Mucosa of gallbladder (tissue), 1 donor: Measurements from ENCODE around the gene FBXL17. TPM values are rescaled to one million over a fixed set of nuclear protein-coding genes. Genes with fewer than 3 reads are reported as not detected.

Source experiments
- DNase-seq: peaks from one replicate; pipeline ENCODE4 v3.0.0-alpha.2; 2020; ENCODE audit warnings: low spot score
- total RNA-seq: library from RNA; stranded (reverse); gene quantifications from one replicate; pipeline ENCODE4 v1.2.1, GENCODE V29; 2021
- donor health status: DM: no; HTN: no; CAD: no.

The FBXL17 gene
- total RNA-seq, 1 donor from 2014 or later, result 22.7 TPM

DNA sequence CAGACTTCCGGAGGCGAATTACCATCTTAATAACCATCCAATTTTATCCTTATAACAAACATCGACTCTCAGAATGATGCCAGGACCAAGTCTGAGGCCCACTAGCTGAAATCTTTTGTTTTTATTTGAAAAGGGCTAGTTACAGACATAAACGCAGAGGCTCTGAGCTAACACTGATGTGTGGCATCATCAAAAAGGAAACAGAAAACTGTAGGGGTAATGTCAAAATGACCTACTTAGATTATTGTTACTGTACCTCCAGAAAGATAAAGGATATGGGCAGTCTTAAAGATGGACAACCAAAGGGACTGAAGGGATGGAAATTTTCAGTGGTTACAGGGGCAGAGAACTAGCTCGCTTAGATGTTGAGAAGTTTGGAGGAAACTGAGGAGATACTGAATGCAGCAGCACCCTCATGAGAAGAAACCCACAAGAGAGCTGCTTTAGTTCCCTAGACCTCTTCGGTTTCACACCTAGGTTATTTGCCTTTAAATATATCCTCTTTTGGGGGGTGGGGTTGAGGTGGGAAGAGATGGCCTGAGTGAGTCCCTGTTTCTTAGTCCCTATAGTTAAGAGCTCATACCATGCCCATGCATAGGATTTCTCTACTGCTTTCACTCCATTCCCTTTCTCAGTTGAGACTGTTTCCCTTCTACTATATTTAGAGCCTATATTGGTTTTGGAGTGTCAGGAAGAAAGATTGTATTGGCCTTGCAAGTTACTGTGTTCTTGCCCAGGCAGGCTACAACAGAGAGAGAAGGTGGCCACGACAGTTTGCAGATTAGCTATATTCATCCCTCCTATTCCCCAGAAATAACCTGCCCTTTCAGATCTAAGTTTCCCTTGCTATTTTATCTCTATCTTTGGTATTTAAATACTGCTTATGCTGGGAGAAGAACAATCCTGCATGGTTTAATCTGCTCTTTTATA is 390.8 kb downstream of the FBXL17 start:
- no peak for DNase-seq

DNA sequence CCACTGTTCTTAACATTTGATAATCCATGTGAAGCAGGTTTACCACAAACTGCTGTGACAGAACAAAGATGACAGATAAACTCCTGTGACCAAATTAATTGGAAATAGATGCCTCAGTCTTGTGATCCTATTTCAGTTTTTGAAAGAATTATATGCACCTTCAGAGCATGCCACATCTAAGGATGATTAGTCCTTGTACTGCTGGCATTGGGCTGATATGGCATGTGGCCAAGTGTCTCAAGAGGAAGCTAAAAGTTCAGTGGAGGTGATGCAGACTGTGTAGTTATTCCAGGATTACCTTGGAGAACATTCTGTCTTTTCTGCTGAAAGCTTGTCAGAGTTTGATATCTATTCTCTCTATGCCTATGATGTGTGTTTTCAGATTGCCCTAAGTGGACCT is 396.8 kb downstream of the FBXL17 start:
- DNase-seq, result peak; percentile 26

DNA sequence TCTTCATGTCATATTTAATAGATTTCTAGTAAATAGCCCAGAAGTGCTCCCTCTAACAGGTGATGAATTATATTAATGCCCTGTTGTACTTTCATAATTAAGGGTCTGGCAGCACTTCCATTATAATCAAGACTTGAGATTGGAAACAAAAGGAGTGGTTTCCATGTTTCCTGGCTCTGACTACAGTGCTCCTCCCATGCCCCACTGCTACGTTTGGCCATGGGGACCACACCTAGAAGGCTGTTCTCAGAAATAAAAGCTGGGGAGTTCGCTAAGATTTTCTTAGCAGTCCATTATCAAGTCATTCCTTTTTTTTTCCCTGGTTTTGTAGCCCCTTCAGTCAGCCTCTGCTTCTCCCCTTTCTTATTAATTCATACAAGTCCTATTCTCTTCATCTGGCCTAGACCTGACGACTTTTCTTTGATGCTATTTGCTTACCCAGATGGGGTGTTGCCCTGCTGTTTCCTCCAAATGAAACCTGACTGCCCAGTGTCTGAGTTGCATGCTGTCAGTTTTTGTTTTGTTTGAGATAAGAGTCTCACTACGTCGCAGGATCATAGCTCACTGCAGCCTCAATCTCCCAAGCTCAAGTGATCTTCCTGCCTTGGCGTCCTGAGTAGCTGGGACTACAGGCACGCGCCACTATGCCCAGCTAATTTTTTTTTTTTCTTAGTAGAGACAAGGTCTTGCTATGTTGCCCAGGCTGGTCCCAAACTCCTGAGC is 399.0 kb downstream of the FBXL17 start:
- no peak for DNase-seq

DNA sequence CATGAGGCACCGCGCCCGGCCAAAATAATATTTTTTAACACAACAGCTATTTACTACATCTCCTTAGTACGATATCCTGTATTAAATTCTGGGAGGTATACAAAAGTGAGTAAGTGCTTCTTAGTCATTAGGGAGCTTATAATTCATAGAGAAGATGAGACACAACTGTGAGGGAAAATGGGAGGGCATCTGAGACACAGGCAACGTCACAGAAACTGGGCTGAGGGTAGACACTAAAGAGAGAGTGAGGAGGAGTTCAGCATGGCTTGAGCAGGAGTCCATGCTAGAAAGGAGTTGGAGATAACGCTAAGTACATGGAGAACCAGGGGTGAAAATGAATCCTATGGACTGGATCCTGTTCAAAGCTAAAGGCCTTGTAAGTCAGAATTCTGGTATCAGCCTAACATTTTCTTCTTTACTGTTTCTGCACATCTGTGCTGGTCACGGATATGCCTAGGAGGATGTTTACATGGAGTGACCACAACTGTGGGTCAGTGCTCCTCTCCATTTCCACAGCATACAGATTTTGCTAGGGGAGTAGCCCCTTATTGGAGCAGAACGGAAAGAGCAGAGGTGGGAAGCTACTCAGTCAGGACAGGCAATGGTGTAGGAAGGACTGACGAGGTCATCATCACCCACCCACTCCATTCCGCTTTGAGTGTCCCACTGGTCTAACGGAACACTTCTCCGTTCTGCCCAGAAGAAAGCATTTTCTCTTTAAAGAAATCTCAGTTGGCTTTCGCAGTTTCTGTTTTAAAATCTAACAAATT is 400.8 kb downstream of the FBXL17 start:
- no peak for DNase-seq

DNA sequence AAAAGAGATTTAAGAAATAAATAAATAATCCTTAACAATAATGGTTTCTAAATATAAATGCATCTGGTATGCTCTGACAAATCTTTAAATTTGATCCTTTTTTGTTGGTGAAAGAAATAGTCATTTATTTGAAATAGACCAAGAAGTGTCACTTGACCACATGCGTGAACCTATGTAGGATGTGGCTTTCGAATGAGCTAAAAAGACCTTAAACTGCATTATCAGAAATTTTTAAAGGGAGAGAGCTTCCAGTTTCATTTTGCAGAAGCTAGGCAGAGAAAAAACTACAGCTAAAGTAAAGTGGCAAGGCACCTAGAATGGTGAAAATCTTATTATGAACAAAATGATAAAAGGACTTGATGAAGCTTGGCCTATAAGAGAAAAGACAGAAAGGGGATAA is 402.0 kb downstream of the FBXL17 start:
- DNase-seq, result no peak

DNA sequence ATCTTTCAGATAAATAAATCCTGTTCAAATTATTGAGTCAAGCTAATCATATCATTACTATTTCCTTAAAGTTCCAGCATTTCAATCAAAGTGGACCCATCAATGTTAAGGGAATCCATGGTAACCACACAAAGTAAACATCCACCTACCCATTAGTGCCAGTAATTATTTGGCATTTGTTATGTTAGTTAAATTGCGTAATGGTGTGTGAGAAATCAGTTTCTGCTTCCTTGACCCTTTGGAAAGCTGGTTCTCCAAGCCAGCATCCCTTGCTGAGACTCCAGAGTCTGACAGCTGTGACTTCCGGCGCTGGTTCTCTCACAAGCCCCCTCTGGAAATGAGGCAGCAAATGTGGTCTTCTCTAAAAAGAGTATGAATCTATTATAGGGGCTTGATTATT is 402.6 kb downstream of the FBXL17 start:
- no peak for DNase-seq

DNA sequence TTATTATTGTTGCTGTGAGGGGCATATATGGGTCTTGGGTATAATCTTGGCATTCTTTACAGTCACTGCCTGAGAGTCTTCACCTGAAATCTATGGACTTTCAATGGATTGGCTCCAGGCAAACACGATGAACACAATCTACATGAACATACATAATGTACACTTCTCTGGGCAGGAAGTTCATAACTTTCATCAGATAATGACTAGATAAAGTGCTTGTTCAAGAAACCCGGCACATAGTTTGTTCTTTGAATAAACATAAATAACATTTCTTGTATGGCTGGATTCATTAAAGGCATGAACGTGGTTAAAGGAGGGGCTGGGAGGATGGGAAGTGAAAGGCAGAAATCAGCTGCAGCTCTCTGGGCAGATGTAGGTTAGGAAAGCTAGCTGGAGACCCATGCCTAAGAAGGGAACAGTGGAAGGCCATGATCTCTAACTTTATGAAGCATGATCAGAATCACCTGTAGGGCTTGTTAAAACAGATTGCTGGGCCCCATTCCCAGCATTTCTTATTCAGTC is 404.3 kb downstream of the FBXL17 start:
- DNase-seq, result no peak

DNA sequence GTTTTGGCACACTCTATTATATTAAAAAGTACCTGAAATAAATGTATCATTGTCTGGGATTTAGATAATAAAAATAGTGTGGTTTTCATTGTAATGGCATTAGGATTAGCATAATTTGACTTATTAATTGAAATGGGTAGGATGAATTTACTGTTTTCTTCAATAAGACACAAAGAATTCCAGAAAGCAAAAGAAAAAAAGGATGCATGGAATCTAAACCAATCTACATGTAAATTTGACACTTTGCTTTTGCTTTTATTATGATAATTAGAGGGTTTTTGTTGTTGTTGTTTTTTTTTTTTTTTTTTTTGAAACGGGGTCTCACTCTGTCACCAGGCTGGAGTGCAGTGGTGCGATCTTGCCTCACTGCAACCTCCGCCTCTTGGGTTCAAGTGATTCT is 406.3 kb downstream of the FBXL17 start:
- DNase-seq, result no peak

DNA sequence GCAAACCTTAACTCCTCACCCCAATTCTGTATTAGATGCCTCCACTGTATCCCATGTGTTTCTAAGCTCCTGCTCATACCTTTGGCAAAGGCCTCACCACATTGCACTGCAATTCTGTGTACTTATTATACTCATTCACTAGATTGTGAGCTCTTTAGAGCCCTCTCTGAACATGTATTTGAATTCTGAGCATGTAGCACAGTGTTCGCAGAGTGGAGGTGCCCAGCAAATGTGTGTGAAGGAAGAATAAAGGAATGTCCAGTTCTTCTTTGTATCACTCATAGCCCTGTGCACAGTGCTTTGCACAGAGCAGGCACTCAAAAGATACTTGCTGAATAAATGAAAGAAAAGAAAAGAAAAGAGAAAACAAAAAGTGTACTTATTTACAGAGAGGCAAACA is 410.1 kb downstream of the FBXL17 start:
- no peak for DNase-seq

DNA sequence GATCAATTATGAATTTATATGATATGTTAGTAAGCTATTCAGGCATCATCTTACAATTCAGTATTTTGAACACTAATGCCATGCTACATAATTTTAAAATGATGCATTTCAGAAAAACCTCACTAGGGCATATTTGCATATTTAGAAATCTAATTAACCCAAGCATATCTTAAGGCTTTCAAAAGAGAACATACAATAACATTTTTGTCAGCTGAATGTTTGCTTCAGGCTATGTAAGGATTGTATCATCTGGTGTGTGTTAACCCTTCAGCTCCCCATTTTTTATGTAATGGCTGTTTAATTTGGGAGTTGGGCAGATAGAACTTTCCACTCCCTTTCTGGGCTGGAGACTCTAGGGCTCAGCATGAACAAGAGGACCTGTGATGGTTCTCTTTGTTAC is 412.1 kb downstream of the FBXL17 start:
- no peak for DNase-seq

DNA sequence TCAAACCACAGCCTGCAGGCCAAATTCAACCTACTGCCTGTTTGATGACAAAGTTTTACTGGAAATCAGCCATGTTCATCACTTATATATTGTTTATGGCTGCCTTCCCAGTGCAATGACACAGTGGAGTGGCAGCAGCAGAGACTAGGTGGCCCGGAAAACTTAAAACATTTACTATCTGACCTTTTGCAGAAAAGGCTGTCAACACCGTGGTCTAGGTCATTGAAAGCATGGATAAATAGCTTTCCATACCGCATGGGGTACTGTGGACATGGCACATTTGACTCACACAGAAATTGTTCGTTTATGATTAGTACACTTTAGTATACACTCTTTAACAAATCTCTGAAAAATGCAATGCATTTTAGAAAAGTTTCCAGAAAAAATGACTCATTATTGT is 412.9 kb downstream of the FBXL17 start:
- DNase-seq, result no peak

DNA sequence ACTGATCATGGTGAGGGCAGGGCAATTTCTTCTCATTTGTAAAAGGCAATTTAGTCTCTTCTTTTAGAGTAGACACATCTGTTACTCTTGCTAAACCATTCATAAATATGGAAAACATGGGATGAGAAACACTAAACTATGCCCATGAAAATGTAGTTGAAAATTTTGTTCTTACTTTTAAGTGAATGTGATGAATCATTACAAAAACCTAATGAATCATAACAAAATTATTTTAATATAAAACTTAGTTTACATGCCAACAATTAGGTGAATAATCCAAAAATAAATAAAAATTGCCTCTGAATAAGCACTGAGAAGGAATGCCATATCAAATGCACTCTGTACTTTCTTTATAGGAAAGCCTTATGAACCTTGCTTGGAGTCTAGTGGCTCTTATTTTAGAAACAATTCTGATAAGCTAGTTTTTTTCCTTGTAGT is 413.5 kb downstream of the FBXL17 start:
- DNase-seq, result no peak

DNA sequence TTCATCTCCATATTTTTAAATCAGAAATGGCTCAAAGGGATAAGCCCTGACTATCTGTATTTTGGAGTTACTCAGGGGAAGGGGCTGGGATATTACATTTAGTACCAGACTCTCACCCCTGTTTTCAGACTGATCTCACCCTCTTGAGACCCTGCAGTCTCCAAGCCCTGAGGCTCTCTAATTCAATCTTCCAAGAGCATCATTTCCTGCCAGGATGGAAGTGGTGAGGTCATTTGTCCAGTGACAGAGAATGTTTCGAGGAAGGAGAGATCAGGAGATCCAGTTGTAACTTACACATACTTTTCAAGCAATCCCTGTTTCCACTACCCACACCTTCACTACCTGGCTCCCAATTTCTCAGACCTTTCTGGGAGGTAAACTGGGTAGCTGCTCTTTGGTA is 415.7 kb downstream of the FBXL17 start:
- no peak for DNase-seq

DNA sequence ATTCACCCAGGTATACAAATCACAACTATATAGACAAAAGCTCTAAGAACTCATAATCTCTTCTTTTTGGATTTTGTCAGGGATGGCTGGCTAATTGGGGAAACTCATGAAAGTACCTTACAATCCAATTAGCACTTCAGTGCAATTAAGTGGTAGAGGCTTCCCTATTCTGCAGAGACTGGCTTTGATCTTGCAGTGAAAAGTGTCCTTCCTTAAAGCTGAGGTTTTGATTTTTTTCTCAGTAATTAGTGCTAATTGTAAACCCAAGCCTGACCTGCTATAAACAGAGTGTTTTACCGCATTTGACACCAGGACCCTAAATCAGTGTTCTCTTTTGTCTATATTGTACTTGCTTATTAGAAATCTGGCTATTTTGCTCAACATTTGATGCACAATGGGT is 417.2 kb downstream of the FBXL17 start:
- DNase-seq, result no peak

DNA sequence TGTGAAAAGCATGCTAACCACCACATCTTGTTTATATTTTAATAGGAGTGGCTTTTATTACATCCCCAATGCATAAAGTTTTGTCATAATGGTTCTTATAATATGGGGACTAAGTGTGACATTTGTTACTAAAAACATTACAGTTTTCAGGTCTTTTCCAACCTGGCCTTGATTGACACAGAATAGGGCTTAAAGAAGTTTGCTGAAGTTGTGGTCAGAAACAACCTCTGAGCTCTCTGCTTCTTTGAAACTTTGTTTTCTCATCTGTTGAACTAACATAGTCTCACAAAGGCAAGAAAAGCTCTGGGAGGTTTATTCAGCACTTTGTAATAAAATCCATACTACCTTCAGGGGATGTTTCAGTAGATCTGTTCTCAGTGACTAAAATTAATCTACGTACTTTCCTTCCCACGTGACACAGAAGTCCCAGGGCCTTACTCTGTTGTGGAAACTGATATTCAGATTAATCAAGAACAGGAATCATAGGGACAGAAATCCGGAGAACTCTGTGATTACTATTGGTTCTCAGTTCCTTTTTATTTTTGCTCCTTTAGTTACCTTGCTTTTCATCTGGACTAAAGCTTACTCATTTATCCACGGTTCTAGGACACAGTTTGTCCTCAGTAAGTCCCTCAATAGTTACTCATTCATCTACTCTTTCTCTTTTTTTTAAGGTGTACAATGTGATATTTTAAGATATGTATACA is 422.2 kb downstream of the FBXL17 start:
- no peak for DNase-seq

DNA sequence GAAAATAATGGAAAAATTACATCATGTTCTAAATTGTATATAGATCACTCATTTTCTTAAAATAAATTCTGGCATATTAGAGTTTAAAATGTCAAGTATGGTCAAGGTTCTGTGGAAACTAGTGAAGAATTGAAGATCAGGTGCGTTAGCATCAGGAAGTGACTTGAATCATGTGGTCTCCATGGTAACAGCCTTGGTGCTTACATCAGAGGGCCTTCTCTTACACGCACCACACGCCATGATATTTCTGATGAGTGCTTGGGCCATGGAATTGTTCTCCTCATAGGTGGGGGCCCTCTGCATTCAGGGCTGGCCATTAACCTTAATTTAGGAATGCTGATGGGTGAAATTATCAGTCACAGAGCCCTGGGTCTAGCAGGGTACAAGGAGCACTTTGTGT is 423.0 kb downstream of the FBXL17 start:
- DNase-seq, result no peak

DNA sequence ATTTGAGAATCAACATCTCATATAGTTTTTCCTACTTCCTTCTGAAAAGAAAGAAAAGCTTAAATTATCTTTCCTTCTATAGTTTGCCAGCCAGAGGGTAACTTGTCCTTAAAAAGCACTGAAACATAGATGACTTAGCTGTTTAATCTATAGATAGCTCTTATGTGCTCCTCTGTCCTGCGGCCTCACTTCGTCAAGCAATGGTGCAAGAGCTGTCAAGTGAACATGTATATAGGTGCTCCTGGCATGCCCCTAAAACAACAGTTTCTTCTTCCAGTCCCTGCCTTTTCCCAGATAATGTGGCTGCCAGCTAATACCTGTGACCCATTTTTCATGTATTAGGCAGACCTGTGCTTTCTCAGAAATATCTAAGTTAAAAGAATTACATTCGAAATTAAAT is 423.5 kb downstream of the FBXL17 start:
- no peak for DNase-seq

DNA sequence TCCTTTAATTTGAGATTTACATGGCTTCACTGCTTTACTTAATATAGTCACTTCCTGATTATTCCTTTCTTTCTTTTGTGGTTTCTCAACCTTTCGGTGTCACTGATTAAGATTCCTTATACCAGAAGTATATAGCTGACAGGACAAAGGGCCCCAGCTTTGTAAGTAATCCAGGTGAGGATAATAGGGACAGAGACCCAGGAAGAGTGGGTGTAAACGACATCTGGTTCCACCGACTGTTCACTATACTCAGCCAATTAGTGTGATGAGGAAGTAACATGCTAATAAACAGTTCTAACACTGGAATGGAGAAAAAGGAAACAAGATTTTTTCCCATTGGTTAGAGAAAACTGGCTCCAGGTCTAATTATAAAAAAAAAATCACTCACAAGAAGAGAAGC is 424.8 kb downstream of the FBXL17 start:
- no peak for DNase-seq

DNA sequence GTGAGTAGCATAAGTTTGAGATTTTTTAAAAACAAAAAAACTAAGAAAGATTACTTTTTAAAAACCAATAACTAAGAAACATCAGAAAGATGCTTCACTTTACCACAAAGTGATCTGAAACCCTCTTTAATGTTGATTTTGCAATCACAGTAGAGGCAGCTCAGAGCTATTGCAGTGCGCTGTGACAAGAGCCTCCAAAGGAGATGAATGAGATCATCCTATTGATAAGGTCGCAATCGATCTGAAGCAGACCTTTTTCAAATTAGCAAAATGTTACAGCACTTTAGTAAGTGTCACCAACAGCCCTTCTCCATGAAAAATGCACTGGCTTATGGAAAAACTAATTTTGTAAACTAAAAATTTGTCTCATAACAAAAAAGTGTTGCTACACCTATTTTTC is 426.6 kb downstream of the FBXL17 start:
- DNase-seq, result no peak

DNA sequence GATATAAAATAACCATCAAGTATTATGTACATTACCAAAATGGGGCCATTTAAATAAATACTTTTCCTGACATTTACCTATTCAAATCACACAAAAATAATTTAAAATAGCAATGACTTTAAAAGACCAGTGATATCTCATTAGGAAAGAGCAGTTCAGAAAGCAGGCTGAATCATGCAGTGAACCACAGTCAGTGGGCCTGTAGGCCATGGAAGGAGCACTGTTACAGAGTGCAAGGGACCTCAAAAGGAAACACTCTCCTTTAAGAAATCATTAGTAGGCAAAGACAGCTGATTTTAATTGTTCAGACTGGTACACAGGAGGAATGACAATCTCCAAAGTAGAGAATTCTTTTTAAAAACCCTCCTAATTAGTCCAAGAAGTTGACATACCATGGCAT is 427.6 kb downstream of the FBXL17 start:
- DNase-seq, result no peak

DNA sequence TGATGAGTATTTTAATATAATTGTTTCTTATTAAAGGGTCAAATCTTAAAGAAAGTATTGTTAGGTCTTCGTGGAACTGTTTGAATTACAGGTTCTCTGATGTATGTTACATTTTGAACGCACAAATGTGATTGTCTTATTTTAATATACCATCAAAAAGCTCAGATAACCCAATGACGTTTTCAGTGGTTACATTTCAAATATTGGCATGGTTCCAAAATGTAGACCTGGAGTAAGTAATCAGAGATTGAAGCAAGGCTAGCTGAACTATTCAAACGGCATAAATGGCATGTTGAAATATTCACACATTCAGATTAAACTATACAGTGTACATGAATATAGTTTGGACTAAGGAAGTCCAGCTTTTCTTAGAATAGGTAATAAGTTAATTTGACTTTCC is 429.4 kb downstream of the FBXL17 start:
- no peak for DNase-seq

DNA sequence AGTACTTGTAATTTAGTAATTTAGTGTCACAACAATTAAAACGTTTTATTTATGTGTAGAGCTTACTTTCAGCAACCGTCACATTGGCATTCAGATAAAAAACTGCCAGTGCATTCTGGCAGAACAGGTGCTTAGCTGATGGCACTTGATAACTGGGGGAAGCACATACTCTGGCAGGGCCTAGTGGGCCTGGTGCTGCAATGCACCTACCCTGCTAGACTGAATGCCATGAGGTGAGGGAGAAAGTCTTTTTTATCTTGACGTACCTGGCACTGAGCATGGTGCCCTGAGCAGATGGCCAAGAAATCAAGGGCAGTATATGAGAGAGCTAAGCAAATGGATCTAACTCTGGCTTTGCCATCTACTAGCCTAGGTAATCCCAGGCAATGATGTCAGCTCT is 430.6 kb downstream of the FBXL17 start:
- DNase-seq, result no peak
